ENCODE data around the gene ELAVL3.

- TF ChIP-seq CTCF (IDR thresholded peaks at IDR 0.05) (no peak), EP300 (IDR thresholded peaks at IDR 0.05) (no peak), POLR2A (IDR thresholded peaks at IDR 0.05) (no peak)
Measured at GRCh38 chr19:11416346-11417052, 64.3 kb downstream of the ELAVL3 start.

Measured in tibial nerve (tissue), 4 donors.